ENCODE results near the gene PPP3R2.

PPP3R2 gene, protein sequence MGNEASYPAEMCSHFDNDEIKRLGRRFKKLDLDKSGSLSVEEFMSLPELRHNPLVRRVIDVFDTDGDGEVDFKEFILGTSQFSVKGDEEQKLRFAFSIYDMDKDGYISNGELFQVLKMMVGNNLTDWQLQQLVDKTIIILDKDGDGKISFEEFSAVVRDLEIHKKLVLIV

GRCh38 chr9:101594796-101595195, at the start of gene PPP3R2:
Gene PPP3R2 (minus strand): TSS chr9:101594969. CDS start chr9:101594921, 48 bp downstream.
- DNase-seq (ENCODE audit: low read depth in 2 of 2): no peak

DNA sequence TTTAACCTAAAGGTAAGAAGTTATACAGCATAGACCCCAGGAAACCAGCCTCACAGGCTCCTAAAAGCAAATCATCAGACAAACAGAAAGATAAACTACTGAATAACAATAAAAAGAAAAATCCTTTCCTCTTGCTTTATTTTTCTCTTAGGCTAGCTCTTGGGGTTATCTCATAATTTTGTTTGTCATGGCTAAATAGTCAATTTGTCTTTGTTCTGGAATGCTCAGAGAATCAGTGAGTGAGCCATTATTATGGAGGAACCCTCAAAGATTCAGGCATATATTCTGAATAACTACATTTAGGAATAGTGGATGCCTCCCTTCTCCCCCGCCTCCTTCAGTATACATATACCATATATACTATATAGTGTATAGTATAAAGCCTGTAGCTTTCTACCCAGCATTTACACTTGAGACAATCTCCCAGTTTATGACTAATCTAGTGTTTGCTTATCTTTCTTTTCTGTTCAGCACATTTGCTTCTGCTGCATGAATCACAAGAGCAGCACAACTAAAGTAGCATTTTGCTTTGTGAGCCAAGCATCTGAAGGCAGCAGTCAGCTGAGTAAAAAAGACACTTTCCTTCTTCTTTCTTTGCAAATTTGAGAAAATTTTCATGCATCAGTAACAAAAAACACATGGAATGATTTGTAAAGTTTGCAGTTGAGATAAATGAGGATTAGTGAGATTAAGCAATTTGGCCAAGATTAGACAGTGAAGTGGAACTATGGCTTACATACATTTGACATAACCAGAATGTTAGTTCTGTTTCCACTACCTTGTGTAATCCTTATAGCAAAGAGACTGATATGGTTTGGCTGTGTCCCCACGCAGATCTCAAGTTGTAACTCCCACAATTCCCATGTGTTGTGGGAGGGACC, 45.3 kb upstream of the PPP3R2 start:
- DNase-seq (ENCODE audit: low read depth in 2 of 2): no peak

GRCh38 chr9:101639311-101639710, 44.5 kb upstream of the PPP3R2 start:
- no peak for DNase-seq (ENCODE audit: low read depth in 2 of 2)

DNA sequence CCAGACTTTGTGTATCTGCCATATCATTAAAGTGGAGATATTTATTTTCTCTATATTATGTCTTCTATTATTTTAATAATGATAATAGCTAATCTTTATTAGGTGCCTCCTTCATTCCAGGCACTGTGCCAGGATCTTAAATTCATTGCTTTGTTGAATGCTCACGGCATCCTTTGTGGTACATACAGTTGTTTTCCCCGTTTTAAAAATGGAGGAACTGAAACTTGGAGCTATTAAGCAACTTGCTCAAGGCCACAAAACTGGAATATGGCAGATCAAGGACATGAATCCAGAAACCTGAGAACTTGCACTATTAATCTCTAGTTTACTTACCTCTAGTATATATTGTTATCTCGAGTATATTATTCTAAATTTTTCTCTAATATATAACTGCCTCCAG, 41.5 kb upstream of the PPP3R2 start:
- no peak for DNase-seq (ENCODE audit: low read depth in 2 of 2)

DNA sequence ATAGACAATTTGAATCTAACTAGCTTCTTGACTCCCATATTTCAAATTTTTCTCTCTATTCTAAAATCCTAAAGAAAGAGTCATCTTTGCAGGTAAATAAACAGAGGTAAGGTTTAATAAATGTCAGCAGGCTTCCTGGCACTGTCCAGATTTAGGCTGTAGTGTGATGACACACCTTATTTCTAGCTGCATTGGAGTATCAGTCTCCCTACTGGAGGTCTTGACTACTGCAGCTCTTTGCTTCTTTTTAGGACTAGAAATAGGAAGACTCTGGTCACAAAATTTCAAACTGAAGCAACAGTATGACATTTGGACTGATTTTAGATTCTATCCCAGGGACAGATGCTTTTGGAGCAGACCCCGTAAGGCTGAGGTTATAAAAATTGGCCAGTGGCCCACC, 40.7 kb upstream of the PPP3R2 start:
- no peak for DNase-seq (ENCODE audit: low read depth in 2 of 2)

DNA sequence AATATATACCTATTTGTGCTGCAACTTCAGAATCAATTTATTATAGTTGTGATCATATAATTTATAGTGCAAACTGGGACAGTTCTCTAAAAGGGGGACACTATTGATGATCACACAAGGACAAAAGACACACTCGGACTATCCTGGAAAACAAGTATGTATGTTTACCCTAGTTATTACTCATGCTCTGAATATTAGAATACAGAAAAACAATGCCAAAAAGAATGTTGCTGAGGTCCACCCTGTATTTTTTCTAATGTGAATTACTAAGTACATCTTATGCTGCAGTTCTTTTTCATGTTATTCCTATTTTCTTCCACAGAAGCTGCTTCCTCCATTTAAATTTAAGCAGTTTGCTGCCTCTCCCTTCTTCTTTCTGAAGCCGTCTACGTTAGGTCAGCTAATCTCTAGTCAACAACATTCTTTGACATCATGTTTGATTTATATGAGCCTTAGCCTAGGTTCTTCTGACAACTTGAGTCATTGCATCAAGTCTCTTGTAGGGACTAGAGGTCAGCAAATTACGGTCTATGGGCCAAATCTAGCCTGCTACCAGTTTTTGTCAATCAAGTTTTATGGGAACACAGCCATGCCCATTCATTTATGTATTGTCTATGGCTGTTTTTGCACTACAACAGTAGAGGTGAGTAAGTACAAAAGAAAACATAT, 40.1 kb upstream of the PPP3R2 start:
- no peak for DNase-seq (ENCODE audit: low read depth in 2 of 2)

DNA sequence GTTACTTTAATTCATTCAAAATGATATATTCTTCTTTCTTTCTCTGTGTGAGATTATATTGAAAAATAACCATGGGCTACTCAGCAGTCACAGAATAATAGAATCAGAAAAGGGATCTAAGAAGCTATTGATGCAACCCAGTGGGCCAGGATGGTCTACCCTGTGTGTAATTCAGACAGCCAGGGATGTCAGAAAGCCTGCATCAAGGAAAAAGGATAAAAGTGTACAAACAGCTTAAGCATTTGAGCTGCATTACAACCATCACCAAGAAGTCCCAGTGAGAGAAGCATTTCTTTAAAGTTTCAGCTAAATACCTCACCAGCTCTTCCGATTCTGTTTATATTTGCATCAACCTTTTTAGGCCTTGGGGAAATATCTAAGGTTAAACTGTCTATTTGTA, 37.8 kb upstream of the PPP3R2 start:
- DNase-seq (ENCODE audit: low read depth in 2 of 2): no peak

DNA sequence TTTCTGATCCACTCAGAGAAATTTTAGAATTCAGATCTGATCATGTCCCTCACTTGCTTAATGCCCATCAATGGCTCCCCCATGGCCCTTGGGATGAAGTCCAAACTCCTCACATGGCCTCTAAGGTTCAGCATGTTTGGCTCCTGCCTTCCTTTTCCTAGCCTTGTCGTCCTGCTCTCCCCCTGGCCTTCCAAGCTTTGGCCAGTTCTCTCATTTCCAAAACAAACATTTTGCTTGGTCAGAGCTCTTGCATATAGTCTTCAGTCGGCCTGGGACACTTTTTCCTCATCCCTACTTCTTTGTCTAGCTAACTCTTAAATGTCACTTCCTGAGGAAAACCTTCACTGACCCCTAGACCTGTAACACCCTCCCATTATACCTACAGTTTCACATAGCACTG, 37.1 kb upstream of the PPP3R2 start:
- DNase-seq (ENCODE audit: low read depth in 2 of 2): no peak

DNA sequence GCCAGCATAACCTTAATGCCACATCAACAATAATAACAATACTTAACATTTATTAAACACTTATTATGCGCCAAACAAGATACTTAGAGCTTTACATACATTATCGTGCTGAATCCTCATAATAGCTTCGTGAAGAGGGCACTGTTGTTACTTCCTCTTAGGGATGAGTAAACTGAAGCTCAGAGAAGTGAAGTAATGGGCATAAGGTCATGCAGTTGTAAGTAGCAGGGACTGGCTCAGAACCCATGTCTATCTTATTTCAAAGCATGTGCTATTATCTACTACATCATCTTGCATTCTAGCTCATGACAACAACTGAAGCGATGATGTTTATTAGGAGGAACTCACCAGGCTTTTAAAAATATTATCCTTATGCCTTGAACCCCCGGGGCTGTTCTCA, 34.9 kb upstream of the PPP3R2 start:
- no peak for DNase-seq (ENCODE audit: low read depth in 2 of 2)

- DNase-seq (ENCODE audit: low read depth in 2 of 2): no peak
Measured at GRCh38 chr9:101628173-101628572, 33.4 kb upstream of the PPP3R2 start.

- no peak for DNase-seq (ENCODE audit: low read depth in 2 of 2)
Measured at GRCh38 chr9:101626295-101626694, 31.5 kb upstream of the PPP3R2 start.

GRCh38 chr9:101625876-101626275, 31.1 kb upstream of the PPP3R2 start:
- DNase-seq (ENCODE audit: low read depth in 2 of 2): no peak

- DNase-seq (ENCODE audit: low read depth in 2 of 2): no peak
Measured at GRCh38 chr9:101620452-101620851, 25.7 kb upstream of the PPP3R2 start.

DNA sequence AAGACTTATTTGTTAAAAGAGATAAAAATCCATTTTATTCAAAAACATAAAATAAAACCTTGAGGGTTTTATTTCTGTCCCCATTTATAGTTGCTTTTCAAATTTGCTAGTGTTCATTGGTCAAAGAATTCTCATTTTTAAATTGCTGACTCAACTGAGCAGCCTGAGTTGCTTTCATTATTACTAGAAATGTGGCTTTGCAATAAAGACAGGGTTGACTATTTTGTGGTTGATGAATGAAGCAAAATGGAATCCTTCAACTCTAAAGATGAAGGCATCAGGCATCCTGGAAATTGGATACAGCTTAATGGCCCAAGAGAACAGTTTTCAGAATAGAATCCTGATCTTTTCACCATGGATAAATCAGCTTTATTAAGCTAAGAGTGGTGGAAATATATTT, 23.9 kb upstream of the PPP3R2 start:
- no peak for DNase-seq (ENCODE audit: low read depth in 2 of 2)

DNA sequence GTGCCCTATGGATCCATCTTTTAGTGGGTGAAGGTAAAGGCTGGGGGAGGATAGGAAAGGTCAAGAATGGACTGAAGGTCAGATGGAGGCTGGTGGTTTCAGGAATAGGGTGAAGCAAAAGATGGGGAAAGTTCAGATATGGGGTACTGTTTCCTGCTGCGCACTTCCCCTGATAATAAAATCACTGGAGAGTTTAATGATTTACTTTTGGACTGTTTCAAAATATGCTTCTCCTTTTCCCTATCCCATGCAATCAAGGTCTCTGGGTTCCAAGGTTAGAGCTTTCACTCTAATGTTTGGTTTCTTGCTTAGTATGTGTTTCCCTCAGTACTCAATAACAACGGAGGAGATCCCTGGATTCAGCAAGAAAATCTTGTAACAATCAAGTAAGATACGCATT, 10.8 kb upstream of the PPP3R2 start:
- no peak for DNase-seq (ENCODE audit: low read depth in 2 of 2)

- no peak for DNase-seq (ENCODE audit: low read depth in 2 of 2)
Measured at GRCh38 chr9:101604296-101604695, 9.5 kb upstream of the PPP3R2 start.

DNA sequence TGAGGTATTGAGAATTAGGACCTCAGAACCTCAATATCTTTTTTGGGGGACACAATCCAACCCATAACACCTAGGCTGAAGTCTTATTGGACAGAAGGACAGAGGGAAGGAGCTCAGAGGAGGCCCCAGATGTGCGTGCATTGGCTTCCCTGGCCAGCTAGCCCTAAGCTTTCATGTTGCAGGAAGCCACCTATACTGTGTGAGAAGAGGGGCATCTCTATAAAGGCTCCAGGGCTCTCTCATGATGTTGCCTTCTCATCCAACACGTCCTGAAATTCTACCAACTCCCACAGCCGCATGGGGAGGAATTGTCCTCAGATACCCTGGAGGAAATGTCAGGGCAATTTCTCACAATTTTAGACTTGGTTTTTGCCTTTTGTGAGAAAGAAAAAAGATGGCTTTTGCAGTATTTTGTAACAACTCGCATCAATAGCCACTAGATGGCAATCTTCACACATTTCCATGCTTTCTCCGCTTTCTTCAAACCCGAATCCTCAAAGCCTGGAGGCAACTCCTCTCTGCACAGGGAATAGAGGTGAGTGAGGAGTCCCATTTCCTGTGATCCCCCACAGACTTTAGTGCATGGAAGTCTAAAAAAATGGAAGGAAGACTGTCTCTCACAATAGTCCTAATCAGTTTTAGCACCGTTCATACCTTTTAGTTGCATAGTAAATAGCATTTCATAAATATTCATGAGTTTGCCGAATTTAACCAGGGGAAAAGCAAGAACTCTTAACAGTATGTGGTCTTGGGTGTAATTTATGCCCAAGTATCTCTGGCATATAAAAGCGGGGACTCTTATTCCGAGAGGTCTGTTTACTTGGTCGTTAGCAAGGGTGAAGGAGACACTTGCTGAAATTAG, 7.4 kb upstream of the PPP3R2 start:
- DNase-seq (ENCODE audit: low read depth in 2 of 2): no peak

- DNase-seq (ENCODE audit: low read depth in 2 of 2): no peak
Measured at GRCh38 chr9:101593345-101593744, 1.4 kb downstream of the PPP3R2 start.

- DNase-seq (ENCODE audit: low read depth in 2 of 2): no peak
Measured at GRCh38 chr9:101592788-101593187, 2.0 kb downstream of the PPP3R2 start.

GRCh38 chr9:101591787-101592446, 2.9 kb downstream of the PPP3R2 start:
- DNase-seq (ENCODE audit: low read depth in 2 of 2): no peak

GRCh38 chr9:101590901-101591300, 3.9 kb downstream of the PPP3R2 start:
- no peak for DNase-seq (ENCODE audit: low read depth in 2 of 2)

All from stimulated activated CD4-positive, alpha-beta T cell treated with anti-CD3 and anti-CD28 coated beads, Interleukin-1b, Interleukin-23, amount 100 ng/mL, for 1 hour (primary cell).